ENCODE data around the gene PTPN13.

GRCh38 chr4:86848732-86849619 lies 254.9 kb downstream of the PTPN13 start, which contains the start of gene SLC10A6:
- TF ChIP-seq, protein P1, sequence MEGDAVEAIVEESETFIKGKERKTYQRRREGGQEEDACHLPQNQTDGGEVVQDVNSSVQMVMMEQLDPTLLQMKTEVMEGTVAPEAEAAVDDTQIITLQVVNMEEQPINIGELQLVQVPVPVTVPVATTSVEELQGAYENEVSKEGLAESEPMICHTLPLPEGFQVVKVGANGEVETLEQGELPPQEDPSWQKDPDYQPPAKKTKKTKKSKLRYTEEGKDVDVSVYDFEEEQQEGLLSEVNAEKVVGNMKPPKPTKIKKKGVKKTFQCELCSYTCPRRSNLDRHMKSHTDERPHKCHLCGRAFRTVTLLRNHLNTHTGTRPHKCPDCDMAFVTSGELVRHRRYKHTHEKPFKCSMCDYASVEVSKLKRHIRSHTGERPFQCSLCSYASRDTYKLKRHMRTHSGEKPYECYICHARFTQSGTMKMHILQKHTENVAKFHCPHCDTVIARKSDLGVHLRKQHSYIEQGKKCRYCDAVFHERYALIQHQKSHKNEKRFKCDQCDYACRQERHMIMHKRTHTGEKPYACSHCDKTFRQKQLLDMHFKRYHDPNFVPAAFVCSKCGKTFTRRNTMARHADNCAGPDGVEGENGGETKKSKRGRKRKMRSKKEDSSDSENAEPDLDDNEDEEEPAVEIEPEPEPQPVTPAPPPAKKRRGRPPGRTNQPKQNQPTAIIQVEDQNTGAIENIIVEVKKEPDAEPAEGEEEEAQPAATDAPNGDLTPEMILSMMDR (IDR thresholded peaks at IDR 0.05; ENCODE audit: low read depth, low read length, poor library complexity, severe bottlenecking), result no peak
- TF ChIP-seq EZH2phosphoT487 (IDR thresholded peaks at IDR 0.05; ENCODE audit: borderline replicate concordance, low read length), result no peak

All from DOHH2 (cell line).